Measurements from ENCODE around the gene RSU1. TPM values are rescaled to one million over a fixed set of nuclear protein-coding genes. Genes with fewer than 3 reads are reported as not detected.

The RSU1 gene
- total and polyA plus RNA-seq, 2 of the 13 experiments (the other 11 are each of a cell fraction or from before 2014, with no cell fraction given) = 32.3 to 35.1 TPM

DNA sequence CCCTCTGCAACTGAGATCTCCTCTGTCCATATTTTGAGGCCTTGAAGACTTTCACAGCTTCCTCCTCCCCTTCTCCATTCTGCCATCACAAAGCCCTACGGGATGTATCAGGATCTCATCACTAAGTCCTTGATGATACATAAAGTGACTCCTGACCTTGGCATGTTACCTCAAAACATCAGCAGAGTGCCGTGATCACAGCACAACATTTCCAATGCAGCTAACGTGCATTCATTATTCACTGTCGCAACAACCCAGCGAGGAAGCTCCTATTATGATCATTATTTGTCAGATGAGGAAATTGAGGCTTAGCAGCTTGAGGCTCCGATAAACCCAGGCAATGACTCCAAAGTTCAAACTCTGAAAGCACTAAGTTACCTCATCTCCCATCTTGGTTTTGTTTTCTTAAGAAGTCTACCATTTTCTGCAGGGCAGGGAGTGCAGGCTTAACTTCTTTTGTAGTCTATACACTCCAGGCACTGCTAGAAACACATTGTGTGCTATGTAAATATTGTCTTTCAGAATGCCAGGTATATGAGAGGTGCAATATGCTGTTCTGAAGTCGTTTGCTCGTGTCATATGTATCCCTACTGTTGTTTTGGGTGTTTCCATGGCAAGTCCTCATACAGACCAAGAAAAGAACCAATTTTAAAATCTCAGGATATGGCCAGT is 215.0 kb downstream of the RSU1 start:
- no peaks in the 10 kb centered on the region for H3K27me3 ChIP-seq (ENCODE audit: control insufficient read depth in 1 of 2, insufficient read depth in 2 of 2, low read length in 2 of 2)
- no peaks in the 10 kb centered on the region for H3K79me2 ChIP-seq (ENCODE audit: insufficient read depth, low read length)
- ChIA-PET CTCF (ENCODE audit: low intra/inter-chr PET ratio, low total read pairs) (no interaction called here), POLR2A (no interaction called here)
- in situ Hi-C loops (cut with HindIII; ENCODE audit: extremely low pct_ligation_motif_present, low pct_unique_long_range_greater_than_20kb) = no loop called here
- intact Hi-C loops (cut with micrococcal nuclease; ENCODE audit: unreplicated experiment) = no loop called here
- no peaks in the 10 kb centered on the region for H3K36me3 ChIP-seq (replicated peaks in 1 of 2; ENCODE audit: control insufficient read depth in 1 of 2, insufficient read depth in 2 of 2, low read length in 2 of 2)
- no peak overlapping the region for H3K4me3 ChIP-seq (replicated peaks in 1 of 3; ENCODE audit: insufficient read depth in 1 of 3, low read depth in 2 of 3, low read length in 3 of 3)
- H3K4me2 ChIP-seq (ENCODE audit: low read depth, low read length) = no peak overlapping the region
- no peak overlapping the region for H2AFZ ChIP-seq (ENCODE audit: low read length)
- H3K9ac ChIP-seq (ENCODE audit: insufficient read depth, low read depth, low read length) = no peak overlapping the region
- 79% methylated on average over 8 of the region's 8 CpGs for WGBS (ENCODE audit: low lambda C conversion rate)
- no TSS peak for BruUV-seq (replicated peaks)
- no peak for ATAC-seq
- no peaks in the 10 kb centered on the region for H3K4me1 ChIP-seq (ENCODE audit: insufficient read depth, low read length)
- no peaks in the 10 kb centered on the region for H3K9me3 ChIP-seq (ENCODE audit: low read length)
- H3K27ac ChIP-seq (ENCODE audit: extremely low read length, insufficient read depth, low read length) = no peak overlapping the region
- FAIRE-seq = no peak
- H4K20me1 ChIP-seq (ENCODE audit: insufficient read depth, low read length) = no peaks in the 10 kb centered on the region
- no peak for DNase-seq (ENCODE audit: low spot score)
- no peak for TF ChIP-seq FOXA3 (CRISPR knock-in tag; IDR thresholded peaks at IDR 0.05)
- TF ChIP-seq, protein P1, sequence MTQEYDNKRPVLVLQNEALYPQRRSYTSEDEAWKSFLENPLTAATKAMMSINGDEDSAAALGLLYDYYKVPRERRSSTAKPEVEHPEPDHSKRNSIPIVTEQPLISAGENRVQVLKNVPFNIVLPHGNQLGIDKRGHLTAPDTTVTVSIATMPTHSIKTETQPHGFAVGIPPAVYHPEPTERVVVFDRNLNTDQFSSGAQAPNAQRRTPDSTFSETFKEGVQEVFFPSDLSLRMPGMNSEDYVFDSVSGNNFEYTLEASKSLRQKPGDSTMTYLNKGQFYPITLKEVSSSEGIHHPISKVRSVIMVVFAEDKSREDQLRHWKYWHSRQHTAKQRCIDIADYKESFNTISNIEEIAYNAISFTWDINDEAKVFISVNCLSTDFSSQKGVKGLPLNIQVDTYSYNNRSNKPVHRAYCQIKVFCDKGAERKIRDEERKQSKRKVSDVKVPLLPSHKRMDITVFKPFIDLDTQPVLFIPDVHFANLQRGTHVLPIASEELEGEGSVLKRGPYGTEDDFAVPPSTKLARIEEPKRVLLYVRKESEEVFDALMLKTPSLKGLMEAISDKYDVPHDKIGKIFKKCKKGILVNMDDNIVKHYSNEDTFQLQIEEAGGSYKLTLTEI (CRISPR knock-in tag; conservative IDR thresholded peaks at IDR 0.05) = no peak
- TF ChIP-seq SIX4 (CRISPR knock-in tag; IDR thresholded peaks at IDR 0.05) = no peak
- TF ChIP-seq, protein P2, sequence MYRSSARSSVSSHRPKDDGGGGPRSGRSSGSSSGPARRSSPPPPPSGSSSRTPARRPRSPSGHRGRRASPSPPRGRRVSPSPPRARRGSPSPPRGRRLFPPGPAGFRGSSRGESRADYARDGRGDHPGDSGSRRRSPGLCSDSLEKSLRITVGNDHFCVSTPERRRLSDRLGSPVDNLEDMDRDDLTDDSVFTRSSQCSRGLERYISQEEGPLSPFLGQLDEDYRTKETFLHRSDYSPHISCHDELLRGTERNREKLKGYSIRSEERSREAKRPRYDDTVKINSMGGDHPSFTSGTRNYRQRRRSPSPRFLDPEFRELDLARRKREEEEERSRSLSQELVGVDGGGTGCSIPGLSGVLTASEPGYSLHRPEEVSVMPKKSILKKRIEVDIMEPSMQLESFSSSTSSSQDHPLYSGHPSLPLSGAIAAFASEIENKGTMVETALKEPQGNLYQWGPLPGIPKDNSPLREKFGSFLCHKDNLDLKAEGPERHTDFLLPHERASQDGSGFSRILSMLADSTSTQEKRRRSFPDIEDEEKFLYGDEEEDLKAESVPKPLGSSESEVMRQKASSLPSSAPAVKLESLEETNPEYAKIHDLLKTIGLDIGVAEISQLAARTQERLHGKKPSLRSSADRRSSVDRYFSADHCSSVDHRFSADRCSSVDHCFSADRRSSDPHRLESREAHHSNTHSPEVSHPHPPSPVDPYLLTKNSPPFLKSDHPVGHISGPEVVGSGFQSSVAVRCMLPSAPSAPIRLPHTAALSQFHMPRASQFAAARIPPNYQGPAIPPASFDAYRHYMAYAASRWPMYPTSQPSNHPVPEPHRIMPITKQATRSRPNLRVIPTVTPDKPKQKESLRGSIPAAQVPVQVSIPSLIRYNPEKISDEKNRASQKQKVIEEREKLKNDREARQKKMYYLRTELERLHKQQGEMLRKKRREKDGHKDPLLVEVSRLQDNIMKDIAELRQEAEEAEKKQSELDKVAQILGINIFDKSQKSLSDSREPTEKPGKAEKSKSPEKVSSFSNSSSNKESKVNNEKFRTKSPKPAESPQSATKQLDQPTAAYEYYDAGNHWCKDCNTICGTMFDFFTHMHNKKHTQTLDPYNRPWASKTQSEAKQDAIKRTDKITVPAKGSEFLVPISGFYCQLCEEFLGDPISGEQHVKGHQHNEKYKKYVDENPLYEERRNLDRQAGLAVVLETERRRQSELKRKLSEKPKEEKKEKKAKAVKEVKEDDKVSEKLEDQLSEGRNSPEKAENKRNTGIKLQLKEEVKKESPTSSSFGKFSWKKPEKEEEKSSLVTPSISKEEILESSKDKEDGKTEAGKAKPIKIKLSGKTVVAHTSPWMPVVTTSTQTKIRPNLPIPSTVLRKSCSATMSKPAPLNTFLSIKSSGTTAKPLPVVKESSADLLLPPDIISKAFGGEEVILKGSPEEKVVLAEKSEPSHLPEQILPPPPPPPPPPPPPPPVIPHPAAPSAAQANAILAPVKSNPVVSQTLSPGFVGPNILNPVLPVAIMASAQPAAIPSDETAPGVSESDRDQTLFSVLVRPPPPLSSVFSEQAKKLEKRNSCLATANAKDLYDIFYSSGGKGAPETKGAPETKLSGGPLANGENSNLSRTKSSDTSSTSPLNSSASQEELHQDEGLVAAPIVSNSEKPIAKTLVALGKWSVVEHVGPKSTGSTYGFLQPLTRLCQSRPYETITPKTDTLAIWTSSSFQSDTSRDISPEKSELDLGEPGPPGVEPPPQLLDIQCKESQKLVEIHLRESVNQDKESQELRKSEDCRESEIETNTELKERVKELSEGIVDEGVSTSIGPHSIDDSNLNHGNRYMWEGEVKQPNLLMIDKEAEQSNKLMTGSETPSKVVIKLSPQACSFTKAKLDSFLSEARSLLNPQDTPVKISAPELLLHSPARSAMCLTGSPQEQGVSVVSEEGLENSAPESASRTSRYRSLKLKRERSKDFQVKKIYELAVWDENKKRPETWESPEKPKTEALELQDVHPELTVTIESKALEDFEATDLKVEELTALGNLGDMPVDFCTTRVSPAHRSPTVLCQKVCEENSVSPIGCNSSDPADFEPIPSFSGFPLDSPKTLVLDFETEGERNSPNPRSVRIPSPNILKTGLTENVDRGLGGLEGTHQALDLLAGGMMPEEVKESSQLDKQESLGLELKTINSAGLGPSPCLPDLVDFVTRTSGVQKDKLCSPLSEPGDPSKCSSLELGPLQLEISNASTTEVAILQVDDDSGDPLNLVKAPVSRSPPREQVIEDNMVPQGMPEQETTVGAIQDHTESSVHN (CRISPR knock-in tag; IDR thresholded peaks at IDR 0.05) = no peak
- TF ChIP-seq NPAS2 (CRISPR knock-in tag; IDR thresholded peaks at IDR 0.05; ENCODE audit: borderline replicate concordance) = no peak
- TF ChIP-seq KLF9 (CRISPR knock-in tag; IDR thresholded peaks at IDR 0.05; ENCODE audit: low read depth) = no peak
- TF ChIP-seq HOXA3 (CRISPR knock-in tag; IDR thresholded peaks at IDR 0.05) = no peak
- no peak for TF ChIP-seq ZNF136 (CRISPR knock-in tag; IDR thresholded peaks at IDR 0.05; ENCODE audit: low read depth)
- no peak for TF ChIP-seq ZNF484 (CRISPR knock-in tag; IDR thresholded peaks at IDR 0.05; ENCODE audit: borderline replicate concordance, low read depth)
- TF ChIP-seq, protein P3, sequence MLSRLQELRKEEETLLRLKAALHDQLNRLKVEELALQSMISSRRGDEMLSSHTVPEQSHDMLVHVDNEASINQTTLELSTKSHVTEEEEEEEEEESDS (CRISPR knock-in tag; IDR thresholded peaks at IDR 0.05; ENCODE audit: borderline replicate concordance) = no peak
- TF ChIP-seq ZNF256 (CRISPR knock-in tag; conservative IDR thresholded peaks at IDR 0.05) = no peak
- TF ChIP-seq, protein P4, sequence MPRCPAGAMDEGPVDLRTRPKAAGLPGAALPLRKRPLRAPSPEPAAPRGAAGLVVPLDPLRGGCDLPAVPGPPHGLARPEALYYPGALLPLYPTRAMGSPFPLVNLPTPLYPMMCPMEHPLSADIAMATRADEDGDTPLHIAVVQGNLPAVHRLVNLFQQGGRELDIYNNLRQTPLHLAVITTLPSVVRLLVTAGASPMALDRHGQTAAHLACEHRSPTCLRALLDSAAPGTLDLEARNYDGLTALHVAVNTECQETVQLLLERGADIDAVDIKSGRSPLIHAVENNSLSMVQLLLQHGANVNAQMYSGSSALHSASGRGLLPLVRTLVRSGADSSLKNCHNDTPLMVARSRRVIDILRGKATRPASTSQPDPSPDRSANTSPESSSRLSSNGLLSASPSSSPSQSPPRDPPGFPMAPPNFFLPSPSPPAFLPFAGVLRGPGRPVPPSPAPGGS (CRISPR knock-in tag; IDR thresholded peaks at IDR 0.05) = no peak
- no peak for TF ChIP-seq HIVEP1 (CRISPR knock-in tag; IDR thresholded peaks at IDR 0.05)
- TF ChIP-seq ZNF446 (CRISPR knock-in tag; IDR thresholded peaks at IDR 0.05) = no peak

Data from HepG2 (cell line).